Measurements from ENCODE around the gene MFAP4.

MFAP4 gene

GRCh38 chr17:19363114-19363438, 23.9 kb downstream of the MFAP4 start:
- TF ChIP-seq TAF1 (IDR thresholded peaks at IDR 0.05; ENCODE audit: low read depth) (no peak), FOXM1 (IDR thresholded peaks at IDR 0.05; ENCODE audit: borderline replicate concordance, low read depth) (no peak), ZBTB7A (IDR thresholded peaks at IDR 0.05; ENCODE audit: low read depth) (no peak), TCF12 (IDR thresholded peaks at IDR 0.05; ENCODE audit: low read depth) (no peak), MAX (IDR thresholded peaks at IDR 0.05) (no peak), EGR1 (IDR thresholded peaks at IDR 0.05) (no peak), CEBPB (IDR thresholded peaks at IDR 0.05) (no peak), RAD21 (IDR thresholded peaks at IDR 0.05; ENCODE audit: low read depth) (no peak), CREB1 (IDR thresholded peaks at IDR 0.05; ENCODE audit: low read depth) (no peak), USF1 (IDR thresholded peaks at IDR 0.05) (no peak), EP300 (IDR thresholded peaks at IDR 0.05; ENCODE audit: borderline replicate concordance) (no peak), TEAD4 (IDR thresholded peaks at IDR 0.05) (no peak), REST (IDR thresholded peaks at IDR 0.05; ENCODE audit: low read depth) (no peak)

- 0 out of 2 replicates have a peak, but pooled peaks have one; percentile 44 for TF ChIP-seq ZBTB7A (IDR thresholded peaks at IDR 0.05; ENCODE audit: low read depth)
- no peak for TF ChIP-seq EP300 (IDR thresholded peaks at IDR 0.05; ENCODE audit: borderline replicate concordance)
- no peak; the same call in 1 of the 2 replicates for TF ChIP-seq NFIC (IDR thresholded peaks at IDR 0.05)
- TF ChIP-seq RAD21 (IDR thresholded peaks at IDR 0.05; ENCODE audit: low read depth), result peak; percentile 99
- TF ChIP-seq CEBPB (IDR thresholded peaks at IDR 0.05), result no peak
- TF ChIP-seq TEAD4 (IDR thresholded peaks at IDR 0.05), result peak; percentile 43
- TF ChIP-seq CREB1 (IDR thresholded peaks at IDR 0.05; ENCODE audit: low read depth), result no peak; the same call in 1 of the 2 replicates
- no peak; the same call in 1 of the 2 replicates for TF ChIP-seq TCF12 (IDR thresholded peaks at IDR 0.05; ENCODE audit: low read depth)
- peak; percentile 88 for TF ChIP-seq MAX (IDR thresholded peaks at IDR 0.05)
- no peak; the same call in 1 of the 2 replicates for TF ChIP-seq TAF1 (IDR thresholded peaks at IDR 0.05; ENCODE audit: low read depth)
- TF ChIP-seq EGR1 (IDR thresholded peaks at IDR 0.05), result peak; percentile 32; the same call in 1 of the 2 replicates
- TF ChIP-seq USF1 (IDR thresholded peaks at IDR 0.05), result peak; percentile 21; the same call in 1 of the 2 replicates
- TF ChIP-seq YY1 (IDR thresholded peaks at IDR 0.05; ENCODE audit: low read depth), result 0 out of 2 replicates have a peak, but pooled peaks have one; percentile 51
- no peak for TF ChIP-seq FOXM1 (IDR thresholded peaks at IDR 0.05; ENCODE audit: borderline replicate concordance, low read depth)
- TF ChIP-seq REST (IDR thresholded peaks at IDR 0.05; ENCODE audit: low read depth), result no peak
Observed at GRCh38 chr17:19362277-19363113, 24.5 kb downstream of the MFAP4 start, which contains the start of gene B9D1. B9D1 (minus strand) TSS chr17:19362723; CDS start chr17:19362569, 154 bp downstream.

- TF ChIP-seq TEAD4 (IDR thresholded peaks at IDR 0.05) (no peak), REST (IDR thresholded peaks at IDR 0.05; ENCODE audit: low read depth) (no peak), CREB1 (IDR thresholded peaks at IDR 0.05; ENCODE audit: low read depth) (no peak), MAX (IDR thresholded peaks at IDR 0.05) (no peak), RAD21 (IDR thresholded peaks at IDR 0.05; ENCODE audit: low read depth) (no peak), USF1 (IDR thresholded peaks at IDR 0.05) (no peak), YY1 (IDR thresholded peaks at IDR 0.05; ENCODE audit: low read depth) (no peak), ZBTB7A (IDR thresholded peaks at IDR 0.05; ENCODE audit: low read depth) (no peak), CEBPB (IDR thresholded peaks at IDR 0.05) (no peak), EP300 (IDR thresholded peaks at IDR 0.05; ENCODE audit: borderline replicate concordance) (no peak), TAF1 (IDR thresholded peaks at IDR 0.05; ENCODE audit: low read depth) (no peak), NFIC (IDR thresholded peaks at IDR 0.05) (no peak), FOXM1 (IDR thresholded peaks at IDR 0.05; ENCODE audit: borderline replicate concordance, low read depth) (no peak), TCF12 (IDR thresholded peaks at IDR 0.05; ENCODE audit: low read depth) (no peak), EGR1 (IDR thresholded peaks at IDR 0.05) (no peak)
Observed at GRCh38 chr17:19361944-19362276, 25.1 kb downstream of the MFAP4 start.
